GM10266 (cell line): ENCODE data around the gene KCNF1.

Experiments
- DNase-seq: peaks from one replicate; pipeline ENCODE4 v3.0.0; 2012; ENCODE audit errors: extremely low spot score
- TF ChIP-seq, protein P1 (sequence below): IDR thresholded peaks from 2 replicates; pipeline ENCODE4 v1.5.1; 2012; ENCODE audit warnings: mild to moderate bottlenecking, low read depth; ENCODE audit not compliant: control insufficient read depth, insufficient read depth; ENCODE audit errors: missing control alignments

KCNF1 gene

DNA sequence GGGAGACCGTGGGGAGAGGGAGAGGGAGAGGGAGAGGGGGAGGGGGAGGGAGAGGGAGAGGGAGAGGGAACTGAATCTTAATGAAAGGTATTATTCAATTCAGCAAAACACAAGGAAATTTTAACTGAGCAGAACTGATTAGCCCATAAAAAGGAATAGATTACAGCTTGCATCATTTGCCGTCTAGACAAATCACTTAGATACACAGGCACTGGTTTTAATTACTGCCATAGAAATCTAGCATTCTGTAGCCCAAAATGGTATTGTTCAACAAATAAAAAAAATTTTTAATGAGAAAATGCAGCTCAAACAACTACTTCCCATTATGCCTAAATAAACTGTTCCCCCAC lies 7.9 kb upstream of the KCNF1 start:
- TF ChIP-seq, protein P1, sequence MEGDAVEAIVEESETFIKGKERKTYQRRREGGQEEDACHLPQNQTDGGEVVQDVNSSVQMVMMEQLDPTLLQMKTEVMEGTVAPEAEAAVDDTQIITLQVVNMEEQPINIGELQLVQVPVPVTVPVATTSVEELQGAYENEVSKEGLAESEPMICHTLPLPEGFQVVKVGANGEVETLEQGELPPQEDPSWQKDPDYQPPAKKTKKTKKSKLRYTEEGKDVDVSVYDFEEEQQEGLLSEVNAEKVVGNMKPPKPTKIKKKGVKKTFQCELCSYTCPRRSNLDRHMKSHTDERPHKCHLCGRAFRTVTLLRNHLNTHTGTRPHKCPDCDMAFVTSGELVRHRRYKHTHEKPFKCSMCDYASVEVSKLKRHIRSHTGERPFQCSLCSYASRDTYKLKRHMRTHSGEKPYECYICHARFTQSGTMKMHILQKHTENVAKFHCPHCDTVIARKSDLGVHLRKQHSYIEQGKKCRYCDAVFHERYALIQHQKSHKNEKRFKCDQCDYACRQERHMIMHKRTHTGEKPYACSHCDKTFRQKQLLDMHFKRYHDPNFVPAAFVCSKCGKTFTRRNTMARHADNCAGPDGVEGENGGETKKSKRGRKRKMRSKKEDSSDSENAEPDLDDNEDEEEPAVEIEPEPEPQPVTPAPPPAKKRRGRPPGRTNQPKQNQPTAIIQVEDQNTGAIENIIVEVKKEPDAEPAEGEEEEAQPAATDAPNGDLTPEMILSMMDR, result no peak

DNA sequence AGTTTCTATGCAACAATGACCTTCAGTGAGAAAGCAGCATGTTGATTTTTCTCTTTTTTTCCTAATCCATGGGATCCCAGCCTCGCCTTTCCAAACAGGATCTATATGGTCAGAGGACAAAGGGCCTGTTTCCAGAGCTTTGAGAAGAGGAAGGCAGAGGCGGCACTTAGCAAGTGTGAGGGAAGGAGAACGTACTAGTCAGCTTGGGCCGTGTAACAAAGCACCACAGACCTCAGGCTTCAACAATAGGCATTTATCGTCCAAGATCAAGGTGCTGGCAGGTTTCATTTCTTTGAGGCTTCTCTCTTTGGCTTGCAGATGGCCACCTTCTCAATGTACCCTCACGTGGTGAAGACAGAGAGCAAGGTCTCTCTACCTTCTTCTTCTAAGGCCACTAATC lies 7.3 kb upstream of the KCNF1 start:
- TF ChIP-seq, protein P1, result no peak
- no peak for DNase-seq

More for the DNA sequence above, 7.9 kb upstream of the KCNF1 start:
- DNase-seq, result no peak

DNA sequence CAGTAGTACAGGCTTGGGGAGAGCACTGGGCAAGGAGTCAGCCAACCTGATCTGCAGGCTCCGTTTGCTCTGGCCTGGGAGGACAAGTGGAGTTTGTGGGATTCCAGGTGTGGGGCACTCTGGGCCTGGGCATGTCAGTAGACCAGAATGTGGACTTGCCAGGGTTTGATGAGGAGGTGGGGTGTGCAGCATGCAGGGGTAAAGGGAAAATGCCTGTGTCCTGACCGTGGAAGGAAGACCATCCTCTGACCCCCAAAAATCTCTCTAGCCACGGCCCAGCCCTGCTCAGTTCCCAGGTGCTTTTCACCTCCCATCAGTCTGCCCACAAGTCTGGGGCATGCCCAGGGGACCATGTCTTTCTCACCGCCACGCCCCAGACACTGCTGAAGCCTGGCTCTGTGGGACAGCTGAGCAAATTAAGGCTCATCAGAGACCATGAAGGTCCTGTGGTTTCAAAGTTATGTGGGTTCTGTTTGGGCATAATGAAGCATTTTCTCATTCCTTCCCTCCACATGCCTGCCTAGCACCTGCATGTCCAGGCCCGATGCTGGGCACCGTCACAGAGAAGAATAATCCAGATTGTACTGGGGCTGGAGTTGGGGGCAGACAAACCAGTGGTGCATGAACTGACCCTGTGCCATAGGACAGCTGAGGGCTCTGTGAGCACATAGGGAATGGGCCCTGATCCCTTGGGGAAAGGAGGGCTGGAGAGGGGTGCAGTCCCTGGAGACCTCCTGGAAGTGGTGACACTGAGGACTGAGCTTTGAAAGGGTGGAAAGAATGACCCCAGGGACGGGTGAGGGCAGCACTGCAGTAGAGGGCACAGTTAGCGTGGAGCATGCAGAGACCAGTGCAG lies 6.5 kb upstream of the KCNF1 start:
- DNase-seq, result no peak
- TF ChIP-seq, protein P1, result no peak

DNA sequence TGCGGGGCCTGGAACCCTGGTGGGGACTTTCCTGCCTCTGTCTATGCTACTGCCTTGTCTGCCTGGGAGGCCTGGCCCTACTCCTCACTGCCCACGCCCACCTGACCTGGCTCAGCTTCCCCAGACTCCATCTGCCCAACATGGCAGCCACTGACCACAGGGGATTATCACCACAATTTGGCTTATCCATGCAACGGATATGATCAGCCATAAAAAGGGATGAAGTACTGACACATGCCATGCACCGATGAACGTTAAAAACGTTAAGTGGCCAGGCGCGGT lies 5.9 kb upstream of the KCNF1 start:
- DNase-seq, result no peak
- TF ChIP-seq, protein P1, result no peak

DNA sequence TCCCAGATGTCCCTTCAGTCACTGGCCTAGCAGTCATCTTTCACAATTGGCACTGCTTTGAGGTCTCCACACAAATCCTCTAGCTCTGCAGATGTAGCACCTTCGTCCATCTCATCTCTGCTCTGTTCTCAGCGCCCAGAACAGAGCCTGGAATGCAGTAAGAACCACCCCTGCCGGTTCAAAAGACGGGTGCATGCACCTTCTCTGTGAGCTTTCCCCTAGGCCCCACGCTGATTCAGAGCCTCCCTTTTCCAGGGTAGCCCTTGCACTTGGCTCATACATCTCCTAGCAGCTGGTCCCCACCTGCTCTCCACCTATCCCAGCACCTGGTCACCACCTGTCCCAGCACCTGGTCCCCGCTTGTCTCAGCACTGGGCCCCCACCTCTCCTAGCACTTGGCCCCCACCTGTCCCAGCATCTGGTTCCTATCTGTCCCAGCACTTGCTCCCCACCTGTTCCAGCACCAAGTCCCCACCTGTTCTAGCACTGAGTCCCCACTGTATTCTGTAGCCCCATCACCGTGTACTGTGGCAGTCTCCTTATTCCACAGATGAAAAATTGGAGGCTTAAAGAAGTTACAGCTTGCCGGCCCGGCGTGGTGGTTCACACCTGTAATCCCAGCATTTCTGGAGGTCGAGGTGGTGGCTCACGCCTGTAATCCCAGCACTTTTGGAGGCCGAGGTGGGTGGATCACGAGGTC lies 4.7 kb upstream of the KCNF1 start:
- DNase-seq, result no peak
- TF ChIP-seq, protein P1, result no peak

DNA sequence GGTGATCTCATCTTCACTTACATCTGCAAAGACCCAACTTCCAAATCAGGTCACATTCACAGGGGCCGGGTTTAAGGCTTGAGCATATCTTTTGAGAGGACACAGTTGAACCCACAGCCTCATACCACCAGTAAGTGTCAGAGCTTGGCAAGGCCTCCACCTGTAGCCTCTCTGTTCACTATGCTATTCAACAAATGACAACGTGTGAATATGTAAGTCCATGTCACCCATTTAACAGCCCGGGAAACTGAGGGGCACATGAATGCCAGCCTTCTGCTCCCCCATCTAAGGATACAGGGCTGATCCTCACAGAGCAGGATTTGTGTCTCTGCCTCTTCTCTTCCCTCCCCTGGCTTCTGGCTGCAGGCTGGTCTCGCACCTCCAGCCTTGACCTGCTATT lies 3.5 kb upstream of the KCNF1 start:
- TF ChIP-seq, protein P1, result no peak
- DNase-seq, result no peak

DNA sequence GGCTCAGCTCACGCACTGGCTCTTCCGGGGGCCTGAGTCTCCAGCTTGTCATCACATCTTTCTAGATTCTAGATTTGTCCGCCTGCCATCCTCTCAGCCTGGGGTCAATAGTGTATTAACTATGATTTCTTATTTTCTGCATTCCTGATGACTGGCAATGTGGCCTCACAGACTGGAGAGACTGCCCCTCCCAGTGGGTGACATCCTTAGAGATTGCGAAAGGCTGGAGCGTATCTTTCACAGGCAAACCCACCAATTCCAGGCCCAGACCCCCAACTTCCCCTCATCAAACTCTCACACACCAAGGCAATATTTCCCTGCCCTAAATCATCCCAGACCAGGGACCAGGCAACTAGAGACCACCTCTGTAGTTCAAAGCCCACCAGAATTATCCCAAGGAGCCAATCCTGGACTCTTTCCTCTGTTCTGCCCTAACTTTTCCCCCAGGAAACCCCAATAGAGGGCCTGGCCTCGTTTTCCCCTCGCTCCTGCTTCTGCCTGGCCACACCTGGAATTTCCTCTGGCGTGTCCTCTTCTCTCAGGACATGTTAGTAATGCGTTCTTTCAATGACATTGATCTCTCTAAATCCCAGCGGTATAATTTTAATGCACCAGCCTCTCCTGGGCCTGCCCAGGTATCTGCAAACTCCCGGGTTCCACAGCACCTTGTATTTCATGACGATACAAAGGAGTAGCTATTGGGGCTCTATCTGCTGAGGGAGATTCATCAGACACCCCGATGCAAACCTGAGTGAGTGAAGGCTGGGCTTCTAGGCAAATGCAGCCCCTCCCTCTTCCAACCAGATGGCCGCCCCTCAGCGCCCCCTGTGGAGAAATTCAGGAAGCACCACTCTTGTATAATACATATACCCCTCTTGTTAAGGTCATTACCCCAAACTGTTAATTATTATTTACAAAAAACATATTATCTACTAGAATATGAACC lies 2.4 kb upstream of the KCNF1 start:
- TF ChIP-seq, protein P1, result peak; percentile 21
- DNase-seq, result no peak
